GM12878 (cell line): Measurements from ENCODE around the gene TPRKB.
"Not testable (repeated sequence)": the region's sequence is repeated elsewhere in the genome, so short reads cannot be mapped to it uniquely, and the experiment has no call there.

ENCODE experiments used
- CTCF ChIP-seq, 3 experiments: IDR thresholded peaks in 2 of 3; conservative IDR thresholded peaks in 1 of 3; 2 replicates each; pipeline ENCODE4 v1.5.1; 2011; ENCODE audit warnings: low read depth in 3 of 3, low read length in 3 of 3, mild to moderate bottlenecking in 3 of 3, control low read depth in 2 of 3, moderate library complexity in 2 of 3, inconsistent platforms in 1 of 3, mixed read lengths in 1 of 3; ENCODE audit not compliant: control insufficient read depth in 2 of 3, insufficient read depth in 1 of 3; ENCODE audit errors: extremely low read depth in 1 of 3
- GABPA ChIP-seq: IDR thresholded peaks from 2 replicates; pipeline ENCODE4 v1.6.1; 2014; ENCODE audit warnings: antibody characterized with exemption, low read depth, mild to moderate bottlenecking, inconsistent platforms
- MXI1 ChIP-seq: fragments of 150-350 bp; IDR thresholded peaks from 2 replicates; pipeline ENCODE4 v1.6.1; 2011; ENCODE audit warnings: low read depth, mild to moderate bottlenecking, inconsistent platforms, low read length, improper control_type of control experiment

- TF ChIP-seq CTCF (IDR thresholded peaks at IDR 0.05 in 2 of 3, conservative IDR thresholded peaks at IDR 0.05 in 1 of 3; ENCODE audit: control insufficient read depth in 2 of 3, extremely low read depth in 1 of 3, insufficient read depth in 1 of 3, low read depth in 3 of 3, low read length in 3 of 3); GABPA; MXI1: not testable (repeated sequence)
Measured at GRCh38 chr2:73696985-73697384, 40.2 kb downstream of the TPRKB start.
